Natural killer cell treated with Interleukin-12 subunit alpha and Interleukin-12 subunit beta and Interleukin-15 and Interleukin-18, amount 100 ng/mL, for 72 hours (primary cell): ENCODE data around the gene ANKRD61. TPM values are rescaled to one million over a fixed set of nuclear protein-coding genes. Genes with fewer than 3 reads are reported as not detected.
"Not testable (repeated sequence)": the region's sequence is repeated elsewhere in the genome, so short reads cannot be mapped to it uniquely, and the experiment has no call there.

Source experiments
- ATAC-seq, 2 donors: fragments of 150-1000 bp; cut with Tn5 transposase in 1 of 2; sonication (Bioruptor Pico), chemical (Tn5 transposase) in 1 of 2; 2 replicates each; pipeline ENCODE4 v1.10.0; 2021
- DNase-seq: peaks from one replicate; pipeline ENCODE4 v3.0.0; 2022; ENCODE audit warnings: low spot score
- H3K27ac Mint-ChIP-seq, 2 donors: 1 replicate in 1 of 2; 2 replicates in 1 of 2; pipeline ENCODE4 v1.8.0; 2022; ENCODE audit warnings: mixed read lengths in 2 of 2, mild to moderate bottlenecking in 1 of 2, moderate library complexity in 1 of 2
- H3K27me3 Mint-ChIP-seq, 2 donors: 1 replicate in 1 of 2; 2 replicates in 1 of 2; pipeline ENCODE4 v1.8.0; 2022; ENCODE audit warnings: mixed read lengths in 2 of 2
- H3K36me3 Mint-ChIP-seq: one replicate; pipeline ENCODE4 v1.8.0; 2022; ENCODE audit warnings: mixed read lengths
- H3K4me1 Mint-ChIP-seq, 2 donors: 1 replicate in 1 of 2; 2 replicates in 1 of 2; pipeline ENCODE4 v1.8.0; 2022; ENCODE audit warnings: low read depth in 2 of 2, mixed read lengths in 2 of 2, mild to moderate bottlenecking in 1 of 2
- H3K4me3 Mint-ChIP-seq: one replicate; pipeline ENCODE4 v1.8.0; 2022; ENCODE audit warnings: mixed read lengths
- H3K9me3 Mint-ChIP-seq: 2 replicates; pipeline ENCODE4 v1.8.0; 2022; ENCODE audit warnings: mixed read lengths
- total RNA-seq, 2 donors: library from RNA; stranded (reverse); gene quantifications; one replicate each; pipeline ENCODE4 v1.2.3, GENCODE V29; 2022

ANKRD61 gene
- total RNA-seq, 2 donors from 2014 or later: not detected

DNA sequence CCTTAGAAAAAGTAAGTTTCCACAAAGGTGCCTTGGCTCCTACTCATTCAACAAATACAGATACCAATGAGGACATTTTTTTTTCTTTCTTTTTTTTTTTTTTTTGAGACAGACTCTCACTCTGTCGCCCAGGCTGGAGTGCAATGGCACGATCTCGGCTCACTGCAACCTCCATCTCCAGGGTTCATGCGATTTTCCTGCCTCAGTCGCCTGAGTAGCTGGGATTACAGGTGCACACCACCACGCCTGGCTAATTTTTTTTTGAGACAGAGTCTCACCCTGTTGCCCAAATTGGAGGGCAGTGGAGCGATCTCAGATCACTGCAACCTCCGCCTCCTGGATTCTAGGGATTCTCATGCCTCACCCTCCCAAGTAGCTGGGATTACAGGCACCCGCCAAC lies 20.0 kb downstream of the ANKRD61 start:
- H3K27ac Mint-ChIP-seq, H3K9me3 Mint-ChIP-seq, H3K4me1 Mint-ChIP-seq, H3K27me3 Mint-ChIP-seq, H3K36me3 Mint-ChIP-seq, DNase-seq, ATAC-seq, H3K4me3 Mint-ChIP-seq: not testable (repeated sequence)

DNA sequence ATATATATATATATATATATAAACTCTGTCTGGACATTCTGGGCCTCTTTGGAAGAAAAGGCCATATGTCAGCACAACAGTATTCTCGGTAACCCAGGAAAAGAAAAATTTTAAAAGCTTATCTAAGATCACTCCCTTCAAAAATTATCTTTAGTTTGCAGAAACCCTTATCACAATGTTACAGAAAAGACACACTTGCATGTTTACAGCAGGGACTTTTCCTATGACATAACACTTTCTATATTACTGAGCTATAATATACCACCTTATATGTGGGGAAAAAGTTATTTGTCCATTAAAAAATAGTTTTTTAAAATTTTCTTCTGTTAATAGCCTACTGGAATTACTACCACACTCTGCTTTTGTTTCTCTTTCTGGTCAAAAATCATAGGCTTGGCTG lies 25.4 kb downstream of the ANKRD61 start:
- no peak overlapping the region for H3K4me3 Mint-ChIP-seq
- no peak overlapping the region for H3K27ac Mint-ChIP-seq
- DNase-seq (no peak), ATAC-seq (no peak)
- H3K27me3 Mint-ChIP-seq: no peaks in the 10 kb centered on the region
- peaks cover 13 to 16% of the 10 kb centered on the region in 2 donors for H3K4me1 Mint-ChIP-seq
- no peaks in the 10 kb centered on the region for H3K9me3 Mint-ChIP-seq
- peaks cover 4% of the 10 kb centered on the region for H3K36me3 Mint-ChIP-seq

- Mint-ChIP-seq H3K4me3 (peak overlapping the region; percentile 98), H3K27me3 (no peaks in the 10 kb centered on the region), H3K9me3 (no peaks in the 10 kb centered on the region), H3K27ac (peak overlapping the region; percentile 96 to 97), H3K36me3 (peaks cover 4% of the 10 kb centered on the region), H3K4me1 (peaks cover 13 to 16% of the 10 kb centered on the region in 2 donors)
- DNase-seq (no peak), ATAC-seq (no peak)
Measured at GRCh38 chr7:6057316-6058129, 26.3 kb downstream of the ANKRD61 start.

DNA sequence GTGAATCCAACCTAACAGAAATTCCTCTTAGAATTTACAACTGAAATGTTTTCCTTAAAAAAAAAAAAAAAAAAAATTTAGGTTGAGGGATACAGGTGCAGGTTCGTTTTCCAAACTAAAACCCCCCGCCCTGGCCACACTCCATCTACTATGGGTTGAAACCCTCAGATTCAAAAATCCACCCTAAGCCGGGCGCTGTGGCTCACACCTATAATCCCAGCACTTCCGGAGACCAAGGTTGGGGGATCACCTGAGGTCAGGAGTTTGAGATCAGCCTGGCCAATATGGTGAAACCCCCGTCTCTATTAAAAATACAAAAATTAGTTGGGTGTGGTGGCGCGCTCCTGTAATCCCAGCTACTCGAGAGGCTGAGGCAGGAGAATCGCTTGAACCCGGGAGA lies 28.8 kb downstream of the ANKRD61 start:
- DNase-seq, H3K9me3 Mint-ChIP-seq, ATAC-seq, H3K27me3 Mint-ChIP-seq, H3K27ac Mint-ChIP-seq, H3K36me3 Mint-ChIP-seq: not testable (repeated sequence)
- Mint-ChIP-seq H3K4me1 (peaks cover 10 to 16% of the 10 kb centered on the region in 2 donors), H3K4me3 (peak overlapping the region; percentile 98)

GRCh38 chr7:6071406-6071805 lies 40.2 kb downstream of the ANKRD61 start:
- no peaks in the 10 kb centered on the region for H3K27me3 Mint-ChIP-seq
- no peak overlapping the region for H3K4me3 Mint-ChIP-seq
- ATAC-seq: no peak

DNA sequence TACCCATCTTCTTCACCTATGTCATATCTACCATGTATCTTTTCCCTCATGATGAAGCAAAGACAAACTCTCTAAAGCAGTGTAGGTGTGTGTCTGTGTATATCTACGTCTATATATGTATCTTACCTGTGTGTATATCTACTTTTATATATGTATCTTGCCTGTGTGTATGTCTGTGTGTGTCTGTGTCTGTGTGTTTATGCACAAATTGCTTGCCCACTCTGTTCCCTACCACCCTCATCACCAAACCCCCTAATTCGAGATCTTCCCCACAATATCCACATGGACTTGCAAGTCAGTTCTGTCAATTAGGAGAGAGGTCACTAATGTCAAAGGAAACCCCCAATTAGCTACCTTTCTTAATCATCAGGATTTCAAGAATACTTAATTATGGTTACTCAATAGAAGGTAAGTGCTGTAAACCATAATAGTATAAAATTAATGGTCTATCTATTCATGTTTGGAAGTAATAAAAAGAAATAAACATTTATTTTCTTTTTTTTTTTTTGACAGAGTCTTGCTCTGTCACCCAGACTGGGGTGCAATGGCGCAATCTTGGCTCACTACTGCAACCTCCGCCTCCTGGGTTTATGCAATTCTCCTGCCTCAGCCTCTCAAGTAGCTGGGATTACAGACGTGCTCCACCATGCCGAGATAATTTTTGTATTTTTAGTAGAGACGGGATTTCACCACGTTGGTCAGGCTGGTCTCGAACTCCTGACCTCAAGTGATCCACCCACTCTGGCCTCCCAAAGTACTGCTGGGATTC lies 43.6 kb downstream of the ANKRD61 start:
- no peak for ATAC-seq
- no peak for DNase-seq
- Mint-ChIP-seq H3K4me3 (no peak overlapping the region), H3K27me3 (no peaks in the 10 kb centered on the region), H3K36me3 (no peaks in the 10 kb centered on the region), H3K9me3 (no peaks in the 10 kb centered on the region), H3K27ac (no peak overlapping the region), H3K4me1 (no peaks in the 10 kb centered on the region)

More at GRCh38 chr7:6071406-6071805, 40.2 kb downstream of the ANKRD61 start:
- Mint-ChIP-seq H3K4me1 (no peaks in the 10 kb centered on the region), H3K36me3 (no peaks in the 10 kb centered on the region), H3K9me3 (no peaks in the 10 kb centered on the region), H3K27ac (no peak overlapping the region)
- no peak for DNase-seq

DNA sequence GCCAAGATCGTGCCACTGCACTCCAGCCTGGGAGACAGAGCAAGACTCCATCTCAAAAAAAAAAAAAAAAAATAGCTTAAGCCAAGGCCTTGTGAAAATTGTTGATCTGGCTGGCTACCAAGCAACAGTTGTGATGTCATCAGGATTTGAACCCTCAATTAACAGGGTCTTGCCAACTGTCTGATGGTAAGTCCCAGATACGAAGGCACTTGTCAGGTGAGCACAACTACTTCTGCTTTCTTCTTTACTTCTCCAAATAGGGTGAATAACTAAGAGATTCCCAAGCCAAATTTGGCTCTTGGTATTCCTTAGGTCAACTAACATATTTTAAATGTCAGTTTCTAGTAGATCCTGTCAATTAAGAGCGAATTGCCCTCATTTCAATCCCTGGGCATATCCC lies 47.4 kb downstream of the ANKRD61 start:
- H3K9me3 Mint-ChIP-seq: no peaks in the 10 kb centered on the region
- H3K4me3 Mint-ChIP-seq: no peak overlapping the region
- no peaks in the 10 kb centered on the region for H3K36me3 Mint-ChIP-seq
- DNase-seq (no peak), ATAC-seq (no peak)
- no peaks in the 10 kb centered on the region for H3K27me3 Mint-ChIP-seq
- H3K27ac Mint-ChIP-seq: no peak overlapping the region
- peaks cover 0 to 11% of the 10 kb centered on the region in 2 donors for H3K4me1 Mint-ChIP-seq

GRCh38 chr7:6083047-6083446 lies 51.9 kb downstream of the ANKRD61 start:
- not testable (repeated sequence) for H3K9me3 Mint-ChIP-seq, DNase-seq, H3K27me3 Mint-ChIP-seq, ATAC-seq, H3K27ac Mint-ChIP-seq, H3K36me3 Mint-ChIP-seq, H3K4me3 Mint-ChIP-seq
- H3K4me1 Mint-ChIP-seq: peaks cover 0 to 11% of the 10 kb centered on the region in 2 donors

Other genes starting within 250 kb of the ANKRD61 start
- 10 to 100 TPM; 38.4 to 52.3 TPM for gene RNF216, start 249.7 kb upstream of the ANKRD61 start, total RNA-seq
- gene OCM, start 150.6 kb upstream of the ANKRD61 start, total RNA-seq: not detected
- 100 to 1,000 TPM in 1 of 2 donors, 10 to 100 TPM in 1; 59.0 to 147 TPM for gene CCZ1, start 132.6 kb upstream of the ANKRD61 start, total RNA-seq
- gene RSPH10B, start 60.7 kb upstream of the ANKRD61 start, total RNA-seq: 1 to 10 TPM in 1 of 2 donors, under 1 TPM in 1; 0.64 to 1.3 TPM
- 10 to 100 TPM; 14.6 to 20.0 TPM for gene PMS2, start 22.3 kb upstream of the ANKRD61 start, total RNA-seq
- 10 to 100 TPM; 38.6 to 74.8 TPM for gene AIMP2, start 22.1 kb upstream of the ANKRD61 start, total RNA-seq
- gene EIF2AK1, start 27.8 kb downstream of the ANKRD61 start, total RNA-seq: 100 to 1,000 TPM in 1 of 2 donors, 10 to 100 TPM in 1; 81.9 to 103 TPM
- gene USP42, start 73.6 kb downstream of the ANKRD61 start, total RNA-seq: 10 to 100 TPM; 14.9 to 18.9 TPM
- 1 to 10 TPM in 1 of 2 donors, under 1 TPM in 1; 0.64 to 5.4 TPM for gene CYTH3, start 241.2 kb downstream of the ANKRD61 start, total RNA-seq